ENCODE measurements around the gene HEBP2. TPM values are rescaled to one million over a fixed set of nuclear protein-coding genes. Genes with fewer than 3 reads are reported as not detected.

Gene HEBP2
- total and polyA plus RNA-seq, 2 of the 13 experiments (the other 11 are each of a cell fraction or from before 2014, with no cell fraction given): 16.0 to 72.8 TPM

- TF ChIP-seq PRDM4 (CRISPR knock-in tag; IDR thresholded peaks at IDR 0.05; ENCODE audit: borderline replicate concordance) (no peak), GTF2F1 (IDR thresholded peaks at IDR 0.05; ENCODE audit: low read length) (no peak), TP53 (CRISPR knock-in tag; conservative IDR thresholded peaks at IDR 0.05) (no peak), SP1 (IDR thresholded peaks at IDR 0.05) (no peak), SP1 (CRISPR knock-in tag; IDR thresholded peaks at IDR 0.05) (no peak), ZNF564 (CRISPR knock-in tag; IDR thresholded peaks at IDR 0.05) (no peak), ZNF615 (CRISPR knock-in tag; IDR thresholded peaks at IDR 0.05; ENCODE audit: borderline replicate concordance) (no peak), ZNF800 (CRISPR knock-in tag; IDR thresholded peaks at IDR 0.05) (no peak), ARID2 (CRISPR knock-in tag; IDR thresholded peaks at IDR 0.05; ENCODE audit: borderline replicate concordance) (no peak), FOSL1 (CRISPR knock-in tag; IDR thresholded peaks at IDR 0.05; ENCODE audit: borderline replicate concordance) (no peak)
Observed at GRCh38 chr6:138370631-138371451, 33.2 kb upstream of the HEBP2 start (continued).
